HG03159 (cell line): Measurements from ENCODE around the gene PALD1.
A peak's percentile ranks its signal among the peaks of the same experiment; 100 is the strongest.
"Not testable (repeated sequence)": the region's sequence is repeated elsewhere in the genome, so short reads cannot be mapped to it uniquely, and the experiment has no call there.

Source experiments
- ATAC-seq: cut with Tn5 transposase; IDR thresholded peaks from one replicate; pipeline ENCODE4 v1.9.1; 2021; ENCODE audit warnings: mild to moderate bottlenecking, moderate library complexity; ENCODE audit not compliant: unreplicated experiment

The PALD1 gene

GRCh38 chr10:70568781-70569495 lies 90.4 kb downstream of the PALD1 start:
- no peak for ATAC-seq

- ATAC-seq: no peak
Observed at GRCh38 chr10:70571236-70571635, 92.7 kb downstream of the PALD1 start.

GRCh38 chr10:70571636-70572439 lies 93.3 kb downstream of the PALD1 start:
- ATAC-seq: no peak

- ATAC-seq: no peak
Observed at GRCh38 chr10:70573599-70574506, 95.3 kb downstream of the PALD1 start.

- ATAC-seq: no peak
Observed at GRCh38 chr10:70575486-70575873, 96.9 kb downstream of the PALD1 start.

GRCh38 chr10:70575874-70576802 lies 97.6 kb downstream of the PALD1 start:
- ATAC-seq: peak; percentile 51

GRCh38 chr10:70576803-70577517 lies 98.4 kb downstream of the PALD1 start:
- no peak for ATAC-seq

- ATAC-seq: peak; percentile 43
Observed at GRCh38 chr10:70578371-70578947, 99.9 kb downstream of the PALD1 start.

GRCh38 chr10:70579234-70580002 lies 100.9 kb downstream of the PALD1 start:
- ATAC-seq: no peak

GRCh38 chr10:70581176-70581575 lies 102.6 kb downstream of the PALD1 start:
- ATAC-seq: not testable (repeated sequence)

GRCh38 chr10:70582793-70583668 lies 104.5 kb downstream of the PALD1 start:
- no peak for ATAC-seq

GRCh38 chr10:70583669-70584037 lies 105.1 kb downstream of the PALD1 start:
- no peak for ATAC-seq

- no peak for ATAC-seq
Observed at GRCh38 chr10:70584366-70584765, 105.8 kb downstream of the PALD1 start.

- ATAC-seq: no peak
Observed at GRCh38 chr10:70584909-70585544, 106.5 kb downstream of the PALD1 start.

GRCh38 chr10:70585578-70586169 lies 107.1 kb downstream of the PALD1 start:
- no peak for ATAC-seq

GRCh38 chr10:70586348-70586930 lies 107.9 kb downstream of the PALD1 start:
- no peak for ATAC-seq
